ENCODE measurements around the gene BCAS3.

BCAS3 gene

DNA sequence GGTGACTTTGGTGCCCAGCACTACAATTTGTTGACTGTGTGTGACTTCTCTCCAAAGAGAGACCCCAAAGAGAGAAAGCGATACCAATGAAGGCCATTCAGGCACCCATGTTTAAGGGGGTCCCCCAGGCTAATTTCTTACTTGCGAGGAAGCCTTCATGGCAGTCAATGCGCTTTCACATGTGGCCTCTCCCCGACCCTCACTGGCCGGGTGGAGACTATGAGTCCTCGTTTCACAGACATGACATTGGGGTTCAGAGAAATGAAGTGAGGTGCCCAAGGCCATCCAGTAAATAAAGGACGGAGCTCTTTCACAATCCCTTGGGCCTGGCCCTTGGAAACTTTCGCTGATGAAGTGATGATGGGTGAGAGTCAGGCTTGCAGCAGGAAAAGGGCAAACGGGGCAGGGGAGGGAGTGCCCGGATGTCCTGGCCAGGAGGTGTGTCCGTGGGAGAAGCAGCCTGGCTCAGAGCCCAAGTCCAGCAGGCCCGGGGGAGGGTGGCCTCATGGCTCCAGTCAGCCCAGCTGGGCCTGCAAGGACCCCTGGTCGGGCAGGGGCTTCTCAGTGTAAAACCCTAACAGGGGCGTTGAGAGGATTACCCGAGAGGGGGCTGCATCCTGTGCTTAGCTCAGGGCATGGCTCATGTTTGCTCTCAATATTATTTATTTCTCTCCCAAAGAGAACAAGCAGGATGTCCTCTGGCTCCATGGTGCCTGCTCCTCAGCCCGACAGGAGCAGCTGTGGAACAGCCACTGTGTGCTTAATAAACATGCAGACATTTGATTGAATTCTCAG is 736.7 kb downstream of the BCAS3 start:
- no peak overlapping the region for H3K4me2 ChIP-seq
- no peak overlapping the region for H3K27ac ChIP-seq
- no peak overlapping the region for H2AFZ ChIP-seq (ENCODE audit: low read depth)
- no peaks in the 10 kb centered on the region for H3K4me1 ChIP-seq (ENCODE audit: low read depth, poor library complexity, severe bottlenecking)
- no peaks in the 10 kb centered on the region for H3K27me3 ChIP-seq (ENCODE audit: insufficient read depth, low read depth)
- no peak for TF ChIP-seq CTCF (conservative IDR thresholded peaks at IDR 0.05; ENCODE audit: low read depth, low read length)
- no peaks in the 10 kb centered on the region for H3K36me3 ChIP-seq (ENCODE audit: insufficient read depth)
- no peaks in the 10 kb centered on the region for H3K79me2 ChIP-seq (ENCODE audit: insufficient read depth, low read depth)
- no peak overlapping the region for H3K9ac ChIP-seq
- no peaks in the 10 kb centered on the region for H4K20me1 ChIP-seq (ENCODE audit: insufficient read depth)
- no peak overlapping the region for H3K4me3 ChIP-seq (IDR thresholded peaks at IDR 0.05; ENCODE audit: insufficient read depth, low read depth, low read length)

- Histone ChIP-seq H3K9ac (no peak overlapping the region), H3K4me1 (ENCODE audit: low read depth, poor library complexity, severe bottlenecking) (no peaks in the 10 kb centered on the region), H3K79me2 (ENCODE audit: insufficient read depth, low read depth) (no peaks in the 10 kb centered on the region), H3K4me3 (IDR thresholded peaks at IDR 0.05; ENCODE audit: insufficient read depth, low read depth, low read length) (no peak overlapping the region), H2AFZ (ENCODE audit: low read depth) (no peak overlapping the region), H3K27ac (no peak overlapping the region), H3K27me3 (ENCODE audit: insufficient read depth, low read depth) (no peaks in the 10 kb centered on the region), H3K4me2 (no peak overlapping the region), H3K36me3 (ENCODE audit: insufficient read depth) (no peaks in the 10 kb centered on the region), H4K20me1 (ENCODE audit: insufficient read depth) (no peaks in the 10 kb centered on the region)
- no peak for TF ChIP-seq CTCF (conservative IDR thresholded peaks at IDR 0.05; ENCODE audit: low read depth, low read length)
These were observed 737.2 kb downstream of the BCAS3 start for GRCh38 chr17:61414936-61415251.

GRCh38 chr17:61415374-61416210 is 737.9 kb downstream of the BCAS3 start:
- no peak overlapping the region for H3K9ac ChIP-seq
- H3K4me2 ChIP-seq: no peak overlapping the region
- H3K27me3 ChIP-seq (ENCODE audit: insufficient read depth, low read depth): no peaks in the 10 kb centered on the region
- no peaks in the 10 kb centered on the region for H4K20me1 ChIP-seq (ENCODE audit: insufficient read depth)
- no peak overlapping the region for H3K4me3 ChIP-seq (IDR thresholded peaks at IDR 0.05; ENCODE audit: insufficient read depth, low read depth, low read length)
- no peak overlapping the region for H2AFZ ChIP-seq (ENCODE audit: low read depth)
- no peaks in the 10 kb centered on the region for H3K36me3 ChIP-seq (ENCODE audit: insufficient read depth)
- H3K4me1 ChIP-seq (ENCODE audit: low read depth, poor library complexity, severe bottlenecking): no peaks in the 10 kb centered on the region
- H3K27ac ChIP-seq: no peak overlapping the region
- no peaks in the 10 kb centered on the region for H3K79me2 ChIP-seq (ENCODE audit: insufficient read depth, low read depth)
- TF ChIP-seq CTCF (conservative IDR thresholded peaks at IDR 0.05; ENCODE audit: low read depth, low read length): no peak

- no peaks in the 10 kb centered on the region for H3K79me2 ChIP-seq (ENCODE audit: insufficient read depth, low read depth)
- H3K4me1 ChIP-seq (ENCODE audit: low read depth, poor library complexity, severe bottlenecking): no peaks in the 10 kb centered on the region
- no peak overlapping the region for H3K4me2 ChIP-seq
- no peaks in the 10 kb centered on the region for H4K20me1 ChIP-seq (ENCODE audit: insufficient read depth)
- no peaks in the 10 kb centered on the region for H3K36me3 ChIP-seq (ENCODE audit: insufficient read depth)
- H2AFZ ChIP-seq (ENCODE audit: low read depth): no peak overlapping the region
- no peak overlapping the region for H3K4me3 ChIP-seq (IDR thresholded peaks at IDR 0.05; ENCODE audit: insufficient read depth, low read depth, low read length)
- TF ChIP-seq CTCF (conservative IDR thresholded peaks at IDR 0.05; ENCODE audit: low read depth, low read length): no peak
- H3K27me3 ChIP-seq (ENCODE audit: insufficient read depth, low read depth): no peaks in the 10 kb centered on the region
- no peak overlapping the region for H3K27ac ChIP-seq
- H3K9ac ChIP-seq: no peak overlapping the region
These were observed 738.5 kb downstream of the BCAS3 start for GRCh38 chr17:61416211-61416539.

Data from KMS-11 (cell line).